ENCODE measurements around the gene COMMD9. TPM values are rescaled to one million over a fixed set of nuclear protein-coding genes. Genes with fewer than 3 reads are reported as not detected.

The COMMD9 gene
- total and polyA plus RNA-seq, 10 of the 15 experiments (the other 5 are each of a cell fraction or from before 2014, with no cell fraction given) = 31.4 to 119 (median 56.2) TPM

- TF ChIP-seq CTCF (IDR thresholded peaks at IDR 0.05 in 2 of 3, conservative IDR thresholded peaks at IDR 0.05 in 1 of 3; ENCODE audit: control insufficient read depth in 2 of 3, extremely low read depth in 1 of 3, insufficient read depth in 1 of 3, low read depth in 3 of 3, low read length in 3 of 3) (peak; percentile 42 to 45 (median 43); a peak in 5 of 6 replicates), FOS (IDR thresholded peaks at IDR 0.05; ENCODE audit: borderline replicate concordance, extremely low read depth, insufficient read length) (no peak), BHLHE40 (IDR thresholded peaks at IDR 0.05; ENCODE audit: borderline replicate concordance in 1 of 2, low read depth in 2 of 2, low read length in 1 of 2) (no peak), HDAC6 (IDR thresholded peaks at IDR 0.05; ENCODE audit: unreplicated experiment) (no peak), BMI1 (IDR thresholded peaks at IDR 0.05; ENCODE audit: borderline replicate concordance) (no peak)
These were observed 30.4 kb downstream of the COMMD9 start (continued) for GRCh38 chr11:36258730-36259360.

- intact Hi-C loops (cut with micrococcal nuclease; ENCODE audit: unreplicated experiment) = loop anchor here (5.0 kb wide), 2 partner anchors 105 to 125 kb away; no protein-coding TSS in a partner anchor
- Histone ChIP-seq H3K36me3 (ENCODE audit: control insufficient read depth in 2 of 2, insufficient read depth in 2 of 2, low read length in 1 of 2) (no peaks in the 10 kb centered on the region), H3K4me1 (ENCODE audit: control insufficient read depth, insufficient read depth, low read length) (no peaks in the 10 kb centered on the region), H3K79me2 (ENCODE audit: control insufficient read depth, insufficient read depth, low read length) (no peaks in the 10 kb centered on the region), H3K9me3 (replicated peaks; ENCODE audit: control insufficient read depth, insufficient read depth, low read length) (no peaks in the 10 kb centered on the region; the same call in 2 of the 3 replicates), H3K27ac (ENCODE audit: control insufficient read depth, insufficient read depth) (no peak overlapping the region), H4K20me1 (ENCODE audit: control insufficient read depth, insufficient read depth) (no peaks in the 10 kb centered on the region), H3K27me3 (replicated peaks in 1 of 2; ENCODE audit: control insufficient read depth in 2 of 2, insufficient read depth in 2 of 2, low read length in 1 of 2) (no peaks in the 10 kb centered on the region; a peak in 2 of 4 replicates), H2AFZ (ENCODE audit: control insufficient read depth, low read depth, low read length) (no peak overlapping the region), H3K4me2 (ENCODE audit: control insufficient read depth, insufficient read depth) (no peak overlapping the region), H3K9ac (ENCODE audit: control insufficient read depth, insufficient read depth, low read length) (no peak overlapping the region), H3K4me3 (no peak overlapping the region)
- WGBS (ENCODE audit: insufficient coverage, insufficient replicate concordance, low lambda C conversion rate, missing lambda C conversion rate) = 21% methylated on average over 5 of the region's 5 CpGs
- in situ Hi-C loops (cut with MboI) = no loop called here
- no peak for TF ChIP-seq EED (IDR thresholded peaks at IDR 0.05; ENCODE audit: low read depth)
- no peak for TF ChIP-seq MAX (IDR thresholded peaks at IDR 0.05; ENCODE audit: low read depth, low read length)
- RAD21 ChIA-PET (ENCODE audit: unreplicated experiment) = interaction anchor here (0.8 to 1.7 kb wide), 4 partner anchors 185 to 435 kb away, joined by 3 to 12 read pairs (median 5); no protein-coding TSS in a partner anchor
- no TSS peak for BruUV-seq (replicated peaks)
- peak; percentile 63 for ATAC-seq
- no peak for FAIRE-seq
- no peak for DNase-seq (ENCODE audit: low read depth, low spot score)
- CTCF ChIA-PET = interaction anchor here (0.6 to 2.7 kb wide), 7 partner anchors 9 to 642 kb away, joined by 3 to 25 read pairs (median 6); no protein-coding TSS in a partner anchor
- SMC1A ChIA-PET (ENCODE audit: uncharacterized antibody, unreplicated experiment) = interaction anchor here (0.7 to 1.8 kb wide), 8 partner anchors 9 to 640 kb away, joined by 3 to 6 read pairs (median 4); partner anchors contain the start of gene FJX1
- POLR2A ChIA-PET = no interaction called here
These were observed 31.9 kb downstream of the COMMD9 start for GRCh38 chr11:36257351-36257750.
